Uterus (tissue), 2 donors: Measurements from ENCODE around the gene TENT5D.

Source experiments
- POLR2A ChIP-seq, 2 donors: fragments of 450-650 bp; IDR thresholded peaks; one replicate each; pipeline ENCODE4 v1.6.1; 2016; ENCODE audit warnings: antibody characterized with exemption in 2 of 2, mild to moderate bottlenecking in 1 of 2, moderate library complexity in 1 of 2
- TF ChIP-seq, protein P1 (sequence below), 4 experiments: fragments of 200-600 bp in 2 of 4; fragments of 450-650 bp in 2 of 4; sonication (generic) in 2 of 4; IDR thresholded peaks; one replicate each; pipeline ENCODE4 v1.5.1; 2016 to 2019; ENCODE audit warnings: antibody characterized with exemption in 4 of 4, mild to moderate bottlenecking in 2 of 4, moderate library complexity in 1 of 4

DNA sequence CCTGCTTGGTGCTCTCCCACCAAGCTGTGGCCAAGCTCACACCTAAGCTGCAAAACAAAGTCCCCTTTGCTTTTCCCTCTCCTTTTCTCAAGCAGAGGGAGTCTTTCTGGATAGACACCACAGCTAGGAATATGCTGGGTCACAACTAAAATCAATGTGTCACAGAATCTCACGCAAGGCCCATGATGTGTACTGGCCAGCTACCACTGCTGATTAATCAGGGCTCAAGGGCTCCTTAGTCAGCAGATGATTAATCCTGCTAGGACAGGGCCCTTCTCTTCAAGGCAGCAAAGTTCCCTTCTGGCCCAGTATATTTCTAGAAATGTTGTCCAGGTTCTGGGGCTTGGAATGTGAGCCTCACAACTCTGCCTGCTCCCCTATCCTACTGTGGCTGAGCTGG lies 32.0 kb upstream of the TENT5D start:
- TF ChIP-seq, protein P1, sequence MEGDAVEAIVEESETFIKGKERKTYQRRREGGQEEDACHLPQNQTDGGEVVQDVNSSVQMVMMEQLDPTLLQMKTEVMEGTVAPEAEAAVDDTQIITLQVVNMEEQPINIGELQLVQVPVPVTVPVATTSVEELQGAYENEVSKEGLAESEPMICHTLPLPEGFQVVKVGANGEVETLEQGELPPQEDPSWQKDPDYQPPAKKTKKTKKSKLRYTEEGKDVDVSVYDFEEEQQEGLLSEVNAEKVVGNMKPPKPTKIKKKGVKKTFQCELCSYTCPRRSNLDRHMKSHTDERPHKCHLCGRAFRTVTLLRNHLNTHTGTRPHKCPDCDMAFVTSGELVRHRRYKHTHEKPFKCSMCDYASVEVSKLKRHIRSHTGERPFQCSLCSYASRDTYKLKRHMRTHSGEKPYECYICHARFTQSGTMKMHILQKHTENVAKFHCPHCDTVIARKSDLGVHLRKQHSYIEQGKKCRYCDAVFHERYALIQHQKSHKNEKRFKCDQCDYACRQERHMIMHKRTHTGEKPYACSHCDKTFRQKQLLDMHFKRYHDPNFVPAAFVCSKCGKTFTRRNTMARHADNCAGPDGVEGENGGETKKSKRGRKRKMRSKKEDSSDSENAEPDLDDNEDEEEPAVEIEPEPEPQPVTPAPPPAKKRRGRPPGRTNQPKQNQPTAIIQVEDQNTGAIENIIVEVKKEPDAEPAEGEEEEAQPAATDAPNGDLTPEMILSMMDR (IDR thresholded peaks at IDR 0.05): no peak
- TF ChIP-seq POLR2A (IDR thresholded peaks at IDR 0.05): no peak
